Ramos (cell line): ENCODE data around the gene MOV10.
"Not testable (repeated sequence)": the region's sequence is repeated elsewhere in the genome, so short reads cannot be mapped to it uniquely, and the experiment has no call there.

Source experiments
- in situ Hi-C: fragments of 300-500 bp; cut with MboI; formaldehyde crosslinking; loops from one replicate; pipeline ENCODE4 v1.14.3; 2022; ENCODE audit warnings: low sequenced_read_pairs; ENCODE audit not compliant: unreplicated experiment

Gene MOV10

GRCh38 chr1:112674440-112674985 lies at the start of gene MOV10:
Gene MOV10 (plus strand): TSS chr1:112674659. CDS start chr1:112674913, 254 bp downstream.
- in situ Hi-C loops = no loop called here

DNA sequence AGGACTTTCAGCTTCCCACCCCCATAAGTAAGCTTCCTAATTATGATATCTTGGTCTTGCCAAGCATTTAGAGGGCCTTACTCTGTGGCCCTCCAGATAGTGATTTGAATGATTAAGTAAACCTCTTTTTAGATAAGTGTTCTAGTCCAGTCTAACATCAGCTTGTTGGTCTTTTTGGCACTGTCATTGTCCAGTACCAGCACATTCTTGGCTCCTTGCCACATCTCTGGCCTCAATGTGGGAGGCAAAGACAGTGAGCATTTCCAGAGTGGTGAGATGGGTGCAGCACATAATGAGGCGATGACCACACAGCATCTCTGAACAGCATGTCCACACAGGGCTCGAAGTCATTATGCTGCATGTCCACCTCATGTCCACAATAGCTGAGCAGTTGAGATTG lies 48.8 kb upstream of the MOV10 start:
- in situ Hi-C loops = no loop called here

- in situ Hi-C loops = no loop called here
Measured at GRCh38 chr1:112626193-112626592, 48.3 kb upstream of the MOV10 start.

- in situ Hi-C loops = no loop called here
Measured at GRCh38 chr1:112626887-112627286, 47.6 kb upstream of the MOV10 start.

DNA sequence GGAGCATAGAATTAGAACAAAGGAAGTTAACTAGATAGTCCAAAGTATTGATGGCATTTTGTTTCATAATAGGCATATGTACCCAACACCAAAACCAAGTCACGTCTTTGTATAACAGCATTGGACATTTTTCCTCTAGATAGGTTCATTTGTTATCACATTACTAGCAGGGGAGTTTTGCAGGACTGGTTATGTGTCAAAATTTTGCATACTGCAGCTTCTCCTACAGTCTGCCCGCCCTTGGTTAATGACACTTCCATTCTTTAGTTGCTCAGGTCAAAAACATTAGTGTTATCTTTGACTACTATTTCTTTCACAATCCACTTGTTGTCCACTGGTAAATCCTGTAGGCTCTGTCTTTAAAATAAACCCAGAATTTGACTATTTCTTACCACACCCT lies 45.9 kb upstream of the MOV10 start:
- in situ Hi-C loops = no loop called here

- in situ Hi-C loops = no loop called here
Measured at GRCh38 chr1:112629256-112629655, 45.2 kb upstream of the MOV10 start.

- in situ Hi-C loops = no loop called here
Measured at GRCh38 chr1:112633628-112634027, 40.8 kb upstream of the MOV10 start.

- in situ Hi-C loops = no loop called here
Measured at GRCh38 chr1:112634367-112634766, 40.1 kb upstream of the MOV10 start.

- in situ Hi-C loops = no loop called here
Measured at GRCh38 chr1:112636056-112636455, 38.4 kb upstream of the MOV10 start.

DNA sequence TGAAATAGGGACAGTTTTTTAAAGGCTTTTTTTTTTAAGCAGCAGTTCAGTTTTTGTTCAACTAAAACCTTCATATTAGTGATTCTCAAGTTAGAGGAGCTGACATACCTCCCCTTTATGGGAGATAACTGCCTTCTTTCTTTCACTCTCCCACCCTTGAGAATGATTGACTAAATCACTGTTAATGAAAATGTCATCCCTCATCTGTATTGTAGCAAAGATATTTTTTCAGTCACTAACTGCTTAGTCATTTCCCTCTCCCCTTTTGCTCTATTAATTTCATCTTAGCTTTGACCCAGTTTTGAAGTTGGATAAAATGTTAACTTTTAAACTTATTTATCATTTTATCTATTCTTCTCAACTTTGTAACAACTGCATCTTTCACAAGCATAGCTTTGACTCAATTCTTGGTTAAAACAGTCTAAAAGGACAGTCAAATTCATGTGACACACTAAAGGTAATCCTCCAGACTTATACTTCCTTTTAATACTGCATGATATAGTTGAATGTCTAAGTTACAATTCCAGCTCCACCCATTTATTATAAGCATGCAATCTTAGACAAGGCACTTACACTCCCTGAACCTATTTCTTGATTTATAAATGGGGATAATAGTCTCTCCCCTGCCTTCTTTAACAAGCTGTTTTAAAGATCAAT lies 37.7 kb upstream of the MOV10 start:
- in situ Hi-C loops = no loop called here

- in situ Hi-C loops = no loop called here
Measured at GRCh38 chr1:112637254-112638109, 37.0 kb upstream of the MOV10 start.

- in situ Hi-C loops = no loop called here
Measured at GRCh38 chr1:112638110-112638428, 36.4 kb upstream of the MOV10 start.

- in situ Hi-C loops = not testable (repeated sequence)
Measured at GRCh38 chr1:112640437-112640836, 34.0 kb upstream of the MOV10 start.

- in situ Hi-C loops = no loop called here
Measured at GRCh38 chr1:112643080-112643479, 31.4 kb upstream of the MOV10 start.

DNA sequence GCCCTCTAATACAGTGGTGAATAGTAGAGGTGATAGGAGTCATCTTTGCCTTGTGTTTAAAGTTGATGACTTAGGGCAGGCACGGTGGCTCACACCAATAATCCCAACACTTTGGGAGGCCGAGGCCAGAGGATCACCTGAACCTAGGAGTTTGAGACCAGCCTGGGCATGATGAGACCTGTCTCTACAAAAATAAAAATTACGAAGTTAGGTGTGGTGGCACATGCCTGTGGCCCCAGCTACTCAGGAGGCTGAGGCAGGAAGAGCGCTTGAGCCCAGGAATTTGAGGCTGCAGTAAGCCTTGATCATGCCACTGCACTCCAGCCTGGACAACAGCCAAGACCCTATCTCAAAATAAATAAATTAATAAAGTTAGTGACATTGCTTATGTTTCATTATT lies 28.2 kb upstream of the MOV10 start:
- in situ Hi-C loops = no loop called here

- in situ Hi-C loops = no loop called here
Measured at GRCh38 chr1:112651205-112651604, 23.3 kb upstream of the MOV10 start.

DNA sequence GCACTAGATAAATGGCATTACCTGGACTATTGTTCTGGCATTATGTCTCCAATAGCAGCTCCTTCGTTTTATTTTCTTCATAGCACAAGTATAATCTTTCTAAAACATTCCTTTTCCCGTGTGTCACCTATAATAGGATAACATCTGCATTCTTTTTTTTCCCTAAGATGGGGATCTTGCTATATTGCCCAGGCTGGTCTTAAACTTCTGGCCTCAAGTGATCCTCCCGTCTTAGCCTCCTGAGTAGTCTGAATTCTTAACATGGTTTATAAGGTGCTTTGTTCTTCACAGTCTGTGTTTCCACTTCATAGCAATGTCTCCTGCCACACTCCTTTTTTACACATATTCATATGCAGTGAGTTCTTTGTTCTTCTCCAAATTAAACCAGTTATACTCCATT lies 8.6 kb upstream of the MOV10 start:
- in situ Hi-C loops = no loop called here

DNA sequence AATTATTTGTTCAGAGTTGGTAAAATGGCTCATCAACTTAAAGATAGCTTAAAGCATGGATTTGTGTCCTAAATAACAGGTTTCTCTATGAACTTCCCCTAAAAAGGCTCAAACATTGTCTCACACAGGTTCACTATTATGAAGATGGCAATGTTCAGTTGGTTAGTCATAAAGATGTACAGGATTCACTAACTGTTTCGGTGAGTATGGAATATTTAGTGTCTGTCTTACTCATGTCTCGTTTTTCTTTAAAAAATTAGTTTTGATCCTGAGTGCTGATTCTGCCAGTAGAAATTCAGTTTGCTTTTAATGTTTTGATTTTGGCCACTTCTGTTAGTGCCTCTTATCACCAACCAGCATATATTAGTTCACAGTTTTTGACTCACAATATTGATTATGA lies 7.5 kb upstream of the MOV10 start:
- in situ Hi-C loops = no loop called here

DNA sequence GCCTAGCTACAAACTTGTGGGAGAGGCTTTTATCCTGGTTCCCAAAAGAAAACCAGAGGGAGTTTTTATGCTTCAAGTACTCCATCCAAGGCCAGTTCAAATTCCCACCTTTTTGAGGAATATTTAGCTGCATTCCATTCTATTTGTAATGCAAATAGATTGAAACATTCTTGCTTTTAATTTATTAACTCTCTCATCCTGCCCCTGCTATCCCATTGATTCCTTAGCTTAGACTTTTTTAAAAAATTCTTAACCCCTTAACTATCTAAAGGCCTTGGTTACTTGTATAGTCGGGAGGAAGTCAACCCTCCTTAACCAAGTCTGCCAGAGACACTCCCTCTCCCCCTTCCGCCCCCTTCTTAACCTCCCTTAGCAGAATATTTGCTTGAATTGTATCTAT lies 2.5 kb upstream of the MOV10 start:
- in situ Hi-C loops = no loop called here

DNA sequence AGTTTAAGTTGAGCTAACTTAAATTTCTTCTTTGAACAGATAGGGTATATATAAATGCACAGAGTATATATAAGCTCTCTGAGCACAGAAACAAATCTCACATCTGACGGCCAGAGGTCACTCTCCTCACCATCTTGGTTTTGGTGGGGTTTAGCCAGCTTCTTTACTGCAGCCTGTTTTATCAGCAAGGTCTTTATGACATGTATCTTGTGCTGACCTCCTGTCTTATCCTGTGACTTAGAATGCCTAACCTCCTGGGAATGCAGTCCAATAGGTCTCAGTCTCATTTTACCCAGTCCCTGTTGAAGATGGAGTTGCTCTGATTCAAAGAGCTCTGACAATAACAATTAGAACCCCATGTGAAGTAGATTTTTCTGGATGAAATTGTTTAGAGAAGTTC lies 1.6 kb upstream of the MOV10 start:
- in situ Hi-C loops = no loop called here

- in situ Hi-C loops = no loop called here
Measured at GRCh38 chr1:112673592-112674439, 643 bp upstream of the MOV10 start.
